Erythroblast (primary cell): ENCODE results near the gene LYST.
"Not testable (repeated sequence)": the region's sequence is repeated elsewhere in the genome, so short reads cannot be mapped to it uniquely, and the experiment has no call there.

Experiments
- DNase-seq, 2 experiments: peaks; one replicate each; lab custom pipeline; 2025; lab: John Stamatoyannopoulos, UW
- GATA1 ChIP-seq: IDR thresholded peaks from 2 replicates; pipeline ENCODE4 v1.6.1; 2011; ENCODE audit warnings: low read depth, mild to moderate bottlenecking, control low read depth, low read length, moderate library complexity
- POLR2A ChIP-seq: IDR thresholded peaks from 2 replicates; pipeline ENCODE4 v1.6.1; 2011; ENCODE audit warnings: mild to moderate bottlenecking, low read length

The LYST gene

DNA sequence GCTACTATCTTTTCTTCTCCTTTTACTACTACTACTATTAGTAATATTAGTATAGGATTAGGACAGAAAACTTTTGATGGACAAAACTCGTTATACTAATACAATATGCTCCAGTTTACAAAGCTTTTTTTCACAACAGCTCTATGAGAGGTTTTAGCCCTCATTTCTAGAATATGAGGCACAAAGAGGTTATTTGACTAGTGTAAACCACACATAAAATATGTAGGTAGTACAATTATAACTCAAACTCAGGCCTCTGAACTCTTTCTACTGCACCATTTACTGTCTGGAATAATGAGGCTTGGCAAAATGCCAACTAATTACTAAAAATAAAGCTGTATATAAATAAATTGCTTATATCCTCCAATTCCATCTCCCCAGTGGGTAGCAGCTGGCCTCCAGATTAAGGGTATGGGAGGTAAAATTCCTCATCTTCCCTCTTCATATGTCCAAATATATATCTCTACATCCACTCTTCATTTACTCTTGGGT is 99.9 kb downstream of the LYST start:
- no peak for DNase-seq
- TF ChIP-seq POLR2A, result no peak
- TF ChIP-seq GATA1, result no peak

DNA sequence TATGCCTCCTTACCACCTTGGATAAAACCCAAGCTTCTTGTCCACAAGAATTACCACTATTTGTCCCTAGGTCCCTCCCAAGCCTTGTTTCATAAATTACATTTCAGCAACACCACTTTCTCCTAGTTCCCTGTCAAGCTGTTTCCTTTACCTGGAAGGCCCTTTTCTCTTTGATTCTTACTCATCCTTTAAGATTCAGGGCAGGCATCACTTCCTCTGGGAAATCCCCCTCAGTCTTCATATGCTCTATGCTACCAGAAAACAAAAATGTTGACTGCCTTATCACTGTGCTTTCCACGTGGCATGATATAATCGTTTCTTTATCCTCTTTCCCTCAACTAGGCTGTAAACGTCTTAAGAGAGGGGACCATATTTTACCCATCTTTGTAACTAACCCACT is 102.7 kb downstream of the LYST start:
- TF ChIP-seq GATA1, result no peak
- no peak for TF ChIP-seq POLR2A
- DNase-seq, result no peak

DNA sequence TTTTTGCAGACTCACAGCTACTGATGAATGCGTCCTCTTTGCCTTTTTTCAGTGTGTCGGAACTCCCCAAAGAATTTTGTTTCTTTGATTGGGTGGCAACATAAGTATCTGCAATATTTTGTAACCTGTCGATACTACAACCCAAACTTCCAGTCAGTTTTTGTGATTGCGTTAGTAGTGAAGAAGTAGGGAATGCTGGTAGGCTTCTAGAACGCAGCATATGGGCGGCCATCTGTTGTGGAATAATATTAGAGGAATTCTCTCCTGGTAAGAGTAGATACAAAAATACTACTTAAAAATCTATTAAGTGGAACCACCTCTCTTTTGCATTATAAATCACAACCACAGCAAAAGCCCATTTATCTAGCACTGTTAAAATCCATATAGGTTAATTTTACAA is 107.4 kb downstream of the LYST start:
- TF ChIP-seq POLR2A, result no peak
- TF ChIP-seq GATA1, result no peak
- no peak for DNase-seq

DNA sequence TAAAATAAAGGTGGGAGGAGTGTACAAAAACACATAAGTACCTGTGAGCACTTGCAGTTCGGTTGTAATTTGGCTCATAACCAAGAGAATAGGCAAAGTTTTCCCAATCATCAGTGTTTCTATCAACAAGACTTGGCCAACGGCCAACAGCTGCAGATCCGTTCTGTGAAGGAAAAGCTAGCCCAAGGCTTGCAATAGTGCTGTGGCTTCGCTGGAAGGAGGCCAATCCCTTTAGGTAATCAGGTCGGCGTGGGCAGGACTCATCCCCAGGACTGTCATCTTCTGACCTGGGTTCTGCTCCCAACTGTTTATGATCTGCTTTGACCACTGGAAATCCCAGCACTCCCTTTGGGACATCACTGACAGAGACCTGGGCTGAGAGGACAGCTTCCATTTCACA is 107.8 kb downstream of the LYST start:
- no peak for DNase-seq

DNA sequence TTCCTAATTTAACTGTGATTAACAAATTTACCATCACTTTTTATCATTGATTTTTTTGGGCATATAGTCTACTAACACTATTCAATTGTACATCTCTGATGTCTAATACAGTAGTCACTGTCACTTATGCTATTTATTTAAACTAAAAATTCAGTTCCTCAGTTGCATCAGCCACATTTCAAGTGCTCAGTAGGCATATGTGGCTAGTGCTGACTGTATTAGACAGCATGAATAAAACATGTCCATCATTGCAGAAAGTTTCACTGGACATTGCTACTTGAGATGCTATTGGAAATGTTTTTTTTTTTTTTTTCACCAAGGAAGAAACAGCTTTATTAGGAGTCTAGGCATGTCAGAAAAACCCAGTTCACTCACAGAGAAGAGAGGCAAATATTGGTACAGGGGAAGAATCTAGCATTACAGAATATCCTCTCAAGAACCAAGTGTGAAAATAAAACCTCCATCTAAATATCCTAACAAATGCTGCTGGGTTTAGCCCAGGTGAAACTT is 109.1 kb downstream of the LYST start:
- DNase-seq, result no peak
- TF ChIP-seq POLR2A (no peak), GATA1 (no peak)

More for the DNA sequence above, 107.8 kb downstream of the LYST start:
- TF ChIP-seq GATA1, result no peak
- no peak for TF ChIP-seq POLR2A

DNA sequence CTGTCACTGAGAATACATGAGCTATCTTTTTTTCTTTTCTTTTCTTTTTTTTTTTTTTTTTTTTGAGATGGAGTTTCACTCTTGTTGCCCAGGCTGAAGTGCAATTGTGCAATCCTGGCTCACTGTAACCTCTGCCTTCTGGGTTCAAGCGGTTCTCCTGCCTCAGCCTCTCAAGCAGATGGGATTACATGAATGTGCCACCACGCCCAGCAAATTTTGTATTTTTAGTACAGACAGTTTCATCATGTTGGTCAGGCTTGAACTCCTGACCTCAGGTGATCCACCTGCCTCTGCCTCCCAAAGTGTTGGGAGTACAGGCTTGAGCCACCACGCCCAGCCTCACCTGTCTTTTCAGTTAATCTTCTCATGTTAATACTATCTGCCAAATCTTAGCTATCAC is 112.5 kb downstream of the LYST start:
- not testable (repeated sequence) for DNase-seq

DNA sequence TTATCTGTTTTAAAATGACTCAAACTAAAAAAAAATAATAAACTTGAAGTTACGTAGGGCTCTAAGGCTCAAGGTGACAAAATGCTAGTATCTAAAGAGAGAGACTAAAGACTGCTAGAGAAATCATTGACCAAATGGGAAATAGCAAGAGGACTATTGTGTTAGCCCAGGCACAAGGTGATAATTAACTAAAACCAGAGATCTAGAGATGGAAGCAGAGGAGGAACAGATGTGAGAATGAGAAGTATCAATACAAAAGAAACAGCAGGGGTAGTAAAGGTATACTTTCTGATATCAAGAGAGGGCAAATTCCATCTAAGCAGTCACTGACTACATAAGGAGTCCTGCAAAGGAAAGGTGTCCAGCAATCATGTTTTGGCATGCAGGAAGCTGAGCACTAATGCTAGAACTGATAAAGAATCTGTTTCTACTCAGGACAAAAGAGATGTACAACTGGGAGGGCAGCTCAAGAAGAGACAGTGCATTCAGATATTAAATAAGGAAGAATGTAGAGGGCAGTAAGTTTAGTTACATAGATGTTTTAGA is 116.9 kb downstream of the LYST start:
- no peak for TF ChIP-seq GATA1
- TF ChIP-seq POLR2A, result no peak
- DNase-seq, result no peak

DNA sequence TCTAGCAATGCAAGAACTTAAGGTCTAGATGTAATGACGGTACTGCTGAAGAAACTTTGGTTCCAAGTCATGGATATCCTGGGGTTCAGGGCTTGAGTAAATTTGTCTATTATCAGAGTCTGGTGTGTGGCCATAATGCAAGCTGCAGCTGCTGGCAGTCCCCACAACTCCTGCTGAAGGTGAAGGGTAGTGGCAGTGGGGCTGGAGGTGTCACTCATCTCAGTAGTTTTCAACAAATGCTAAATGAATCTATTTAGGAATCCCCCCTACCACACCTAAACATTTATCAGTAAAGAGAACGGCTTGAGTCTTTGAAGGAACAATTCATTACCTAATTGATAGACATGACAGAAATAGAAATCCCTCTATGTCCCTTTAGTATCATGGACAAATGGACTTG is 118.0 kb downstream of the LYST start:
- DNase-seq, result no peak
- no peak for TF ChIP-seq GATA1
- no peak for TF ChIP-seq POLR2A

DNA sequence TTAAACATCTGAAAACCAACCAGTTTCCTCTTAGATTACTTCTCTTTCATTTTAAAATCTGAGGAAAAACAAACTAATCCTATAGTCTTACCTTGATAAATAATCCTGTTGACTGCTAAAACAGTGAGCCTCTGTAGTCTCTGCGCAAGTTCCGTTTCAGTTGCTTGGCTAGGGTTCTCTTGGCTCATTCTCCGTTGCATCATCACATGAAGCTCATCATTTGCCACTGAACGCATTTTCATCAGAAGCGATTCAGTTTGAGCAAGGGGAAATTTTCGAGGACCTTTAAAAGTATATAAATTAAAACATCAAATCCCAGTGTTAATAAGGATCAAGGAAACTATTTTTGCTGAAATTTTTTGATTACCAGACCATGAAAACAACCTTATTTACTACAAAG is 120.5 kb downstream of the LYST start:
- no peak for TF ChIP-seq GATA1
- TF ChIP-seq POLR2A, result no peak
- no peak for DNase-seq

DNA sequence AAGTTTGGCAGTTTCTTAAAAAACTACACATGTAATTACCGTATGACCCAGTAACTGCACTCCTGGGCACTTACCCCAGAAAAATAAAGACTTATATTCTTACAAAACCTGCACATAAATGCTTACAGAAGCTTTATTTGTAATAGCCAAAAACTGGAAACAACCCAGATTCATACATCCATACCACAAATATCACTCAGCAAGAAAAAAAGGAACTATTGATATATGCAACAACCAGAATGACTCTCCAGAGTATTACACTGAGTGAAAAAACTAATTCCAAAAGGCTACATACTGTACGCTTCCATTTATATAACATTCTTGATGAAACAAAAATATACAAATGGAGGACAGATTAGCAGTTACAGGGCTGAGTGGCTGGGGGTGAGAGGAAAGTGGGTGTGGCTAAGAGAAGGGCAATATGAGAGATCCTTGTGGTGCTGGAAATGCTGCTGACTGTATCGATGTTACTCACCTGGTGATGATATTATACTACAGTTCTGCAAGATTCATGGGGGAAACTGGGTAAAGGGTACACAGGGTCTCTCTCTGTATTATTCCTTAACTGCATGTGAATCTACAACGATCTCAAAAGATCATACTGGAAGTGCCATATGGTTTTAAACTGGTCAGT is 121.1 kb downstream of the LYST start:
- no peak for DNase-seq
- no peak for TF ChIP-seq POLR2A

DNA sequence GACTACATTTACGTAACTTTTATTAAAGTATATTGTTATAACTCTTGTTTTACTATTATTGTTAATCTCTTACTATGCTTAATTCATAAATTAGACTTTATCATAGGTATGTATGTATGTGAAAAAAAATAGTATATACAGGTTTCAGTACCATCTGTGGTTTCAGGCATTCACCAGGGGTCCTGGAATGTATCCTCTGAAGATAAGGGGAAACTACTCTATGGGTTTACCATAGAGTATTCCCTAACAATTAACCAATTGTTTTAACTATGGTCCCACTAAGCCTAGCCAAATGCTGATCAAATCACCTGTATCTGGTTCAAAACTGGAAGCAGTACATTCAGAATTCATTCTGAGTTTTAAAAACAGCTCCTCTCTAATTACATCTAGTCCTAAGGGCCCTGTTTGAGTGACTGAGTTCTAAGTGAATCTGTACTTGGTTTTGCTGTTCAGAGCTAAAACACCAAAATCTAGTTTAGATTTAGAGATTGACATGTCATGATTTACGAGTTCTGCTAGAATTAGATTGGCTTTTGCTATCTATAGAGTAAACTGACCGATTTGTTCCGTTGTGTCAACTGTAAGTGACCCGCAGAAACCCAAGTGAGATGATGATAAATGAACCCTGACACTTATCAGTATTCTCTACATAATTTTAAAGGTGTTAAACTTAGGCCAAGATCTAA is 123.6 kb downstream of the LYST start:
- no peak for DNase-seq
- TF ChIP-seq GATA1 (no peak), POLR2A (no peak)

DNA sequence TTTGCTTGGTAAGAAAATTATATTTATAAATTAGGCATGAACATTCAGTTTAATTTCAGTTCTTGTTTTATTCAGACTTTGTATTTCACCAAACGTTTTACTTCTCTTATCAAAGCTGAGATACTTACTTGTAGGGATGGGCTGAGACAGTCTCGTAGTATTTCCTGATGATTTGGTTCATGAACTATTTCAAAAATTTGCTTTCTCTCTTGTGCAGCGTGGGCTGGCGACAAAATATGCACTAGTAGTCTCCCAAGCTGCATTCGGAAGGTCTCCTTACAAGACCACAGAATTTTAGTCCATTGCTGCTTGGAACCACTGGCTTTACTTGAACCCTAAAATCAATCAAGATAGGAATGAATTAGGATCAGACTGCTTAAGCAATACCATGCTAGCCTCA is 125.4 kb downstream of the LYST start:
- TF ChIP-seq POLR2A, result no peak
- TF ChIP-seq GATA1, result no peak
- DNase-seq, result no peak

DNA sequence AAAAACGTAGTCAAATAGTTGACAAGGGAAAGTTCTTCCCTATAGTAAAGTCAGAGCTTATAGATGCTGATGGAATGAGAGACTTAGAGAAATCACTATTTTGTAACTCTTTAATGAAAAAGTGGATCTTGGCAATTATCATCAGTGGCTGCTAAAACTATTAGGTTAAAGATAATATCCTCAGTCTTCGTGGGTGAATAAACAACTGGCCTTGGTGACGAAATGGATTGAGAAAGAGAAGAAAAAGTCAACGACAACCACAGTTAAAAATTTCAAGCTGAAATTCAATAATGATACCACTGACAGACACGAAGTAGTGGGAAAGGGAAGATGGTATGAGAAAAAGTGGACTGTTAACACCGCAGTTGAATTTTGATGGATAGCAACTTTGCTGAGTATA is 127.1 kb downstream of the LYST start:
- TF ChIP-seq POLR2A (no peak), GATA1 (no peak)
- DNase-seq, result no peak

DNA sequence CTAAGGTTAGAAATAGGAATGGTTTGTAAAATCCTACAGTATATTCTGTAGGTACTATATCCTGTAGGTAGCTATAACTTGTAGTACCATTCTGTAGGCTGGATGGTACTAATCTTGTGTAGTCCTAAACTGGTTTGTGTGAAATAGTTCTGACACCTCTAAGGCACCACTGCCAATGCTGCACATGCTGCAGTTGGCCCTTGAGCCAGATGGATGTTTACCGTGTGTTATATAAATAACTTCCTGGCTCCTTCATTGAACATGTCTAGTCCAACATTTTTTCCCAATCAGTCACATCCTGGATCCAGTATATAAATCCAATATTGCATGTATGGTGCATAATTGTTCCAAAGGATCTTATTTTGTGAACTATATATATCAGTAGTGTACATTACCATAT is 127.6 kb downstream of the LYST start:
- DNase-seq, result no peak
- TF ChIP-seq POLR2A, result no peak
- no peak for TF ChIP-seq GATA1

DNA sequence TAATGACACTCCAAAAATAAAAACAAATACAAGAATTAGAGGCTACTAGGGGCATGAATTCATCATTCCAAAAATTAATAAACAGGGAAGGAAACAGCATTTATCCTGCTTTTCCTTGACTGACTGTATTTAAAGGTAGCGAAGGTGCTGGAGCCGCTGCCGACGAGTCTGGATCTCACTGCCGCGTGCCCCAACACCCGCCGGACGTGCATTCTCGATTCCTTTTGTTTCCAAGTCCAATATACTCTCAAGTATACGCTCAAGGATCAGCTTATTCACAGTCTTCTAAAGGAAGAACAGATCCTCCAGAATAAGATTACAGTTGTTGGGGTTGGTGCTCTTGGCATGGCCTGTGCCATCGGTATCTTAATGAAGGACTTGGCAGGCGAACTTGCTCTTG is 129.0 kb downstream of the LYST start:
- no peak for DNase-seq
- no peak for TF ChIP-seq GATA1
- no peak for TF ChIP-seq POLR2A
